ENCODE measurements around the gene MYNN.

MYNN gene

DNA sequence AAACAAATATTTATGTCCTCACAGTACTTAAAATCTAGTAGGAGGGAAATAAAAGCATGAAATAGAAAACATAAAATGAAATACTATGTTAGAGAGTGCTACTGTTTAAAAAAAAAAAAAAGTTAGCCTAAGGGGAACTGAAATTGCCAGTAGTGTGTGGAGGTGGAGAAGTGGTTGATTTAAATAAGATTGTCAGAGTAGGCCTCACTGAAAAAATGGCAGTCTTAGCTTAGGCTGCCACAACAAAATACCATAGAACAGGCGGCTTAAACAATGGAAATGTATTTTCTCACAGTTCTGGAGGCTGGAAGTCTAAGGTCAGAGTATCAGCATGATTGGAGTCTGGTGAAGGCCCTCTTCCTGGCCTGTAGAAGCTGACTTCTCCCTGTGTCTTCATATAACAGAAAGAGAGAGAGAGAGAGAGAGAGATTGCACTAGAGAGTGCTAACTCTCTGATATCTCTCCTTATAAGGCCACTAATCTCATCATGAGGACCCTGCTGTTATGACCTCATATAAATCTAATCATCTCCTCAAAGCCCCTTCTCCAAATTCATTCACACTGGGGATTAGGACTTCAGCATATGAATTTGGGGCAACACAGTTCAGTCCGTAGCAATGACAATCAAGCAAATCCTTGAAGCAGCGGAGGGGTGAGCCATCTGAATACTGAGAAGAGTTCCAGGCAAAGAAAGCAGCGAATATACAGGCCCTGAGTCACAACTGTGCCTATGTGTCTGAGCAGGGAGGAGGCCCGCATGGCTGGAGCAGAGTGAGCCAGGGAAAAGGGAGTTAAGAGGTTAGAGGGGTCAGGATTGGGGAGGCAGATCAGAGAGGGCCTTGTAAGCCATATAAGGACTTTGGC, 63.1 kb downstream of the MYNN start:
- H3K27ac Mint-ChIP-seq, result no peak overlapping the region
- no peaks in the 10 kb centered on the region for H3K36me3 Mint-ChIP-seq (ENCODE audit: low read depth)

DNA sequence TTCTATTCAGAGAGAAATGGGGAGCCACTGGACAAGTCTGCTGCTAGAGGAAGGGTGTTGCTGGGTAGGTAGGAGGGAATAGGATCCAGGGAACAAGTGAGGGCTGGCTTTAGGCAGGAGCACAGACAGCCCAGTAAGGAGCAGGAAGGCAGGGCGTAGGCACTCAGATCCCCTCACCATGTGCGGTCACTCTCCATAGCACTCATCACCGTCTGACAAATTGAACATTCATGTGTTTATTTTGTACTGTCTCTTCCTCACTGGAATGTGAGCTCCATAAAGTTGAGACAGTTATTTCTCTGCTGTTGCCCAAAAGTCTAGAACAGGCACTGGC, 63.7 kb downstream of the MYNN start:
- no peak overlapping the region for H3K27ac Mint-ChIP-seq
- no peaks in the 10 kb centered on the region for H3K36me3 Mint-ChIP-seq (ENCODE audit: low read depth)
- no peak overlapping the region for H3K4me3 Mint-ChIP-seq
- H3K4me1 Mint-ChIP-seq (ENCODE audit: low read depth), result peaks cover 4% of the 10 kb centered on the region
- no peaks in the 10 kb centered on the region for H3K9me3 Mint-ChIP-seq
- peaks cover 3% of the 10 kb centered on the region for H3K27me3 Mint-ChIP-seq

More for the DNA sequence above, 63.1 kb downstream of the MYNN start:
- no peak overlapping the region for H3K4me3 Mint-ChIP-seq
- H3K9me3 Mint-ChIP-seq, result no peaks in the 10 kb centered on the region
- H3K4me1 Mint-ChIP-seq (ENCODE audit: low read depth), result peaks cover 4% of the 10 kb centered on the region
- H3K27me3 Mint-ChIP-seq, result peaks cover 3% of the 10 kb centered on the region

DNA sequence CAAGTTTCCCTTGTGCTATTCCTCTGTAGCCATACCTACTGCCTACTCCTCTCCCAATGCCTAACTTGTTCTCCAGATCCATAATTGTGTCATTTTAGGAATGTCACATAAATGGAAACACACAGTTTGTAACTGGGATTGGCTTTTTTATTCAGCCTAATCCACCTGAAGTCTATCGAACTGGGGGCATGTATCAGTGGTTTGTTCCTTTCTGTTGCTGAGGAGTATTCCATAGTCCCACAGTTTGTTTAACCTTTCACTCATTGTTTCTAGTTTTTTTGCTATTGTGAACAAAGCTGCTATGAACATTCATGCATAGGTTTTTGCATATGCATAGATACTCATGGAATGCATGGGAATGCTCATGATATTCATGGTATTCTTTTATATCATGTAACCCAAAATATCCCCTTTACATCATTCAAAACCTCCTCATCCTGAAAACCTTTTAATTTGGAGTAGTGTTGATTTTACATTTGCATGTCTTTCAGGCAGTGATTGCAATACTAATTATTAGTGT, 65.4 kb downstream of the MYNN start:
- Mint-ChIP-seq H3K36me3 (ENCODE audit: low read depth) (no peaks in the 10 kb centered on the region), H3K27me3 (peaks cover 3% of the 10 kb centered on the region), H3K4me3 (no peak overlapping the region), H3K9me3 (no peaks in the 10 kb centered on the region), H3K27ac (no peak overlapping the region), H3K4me1 (ENCODE audit: low read depth) (peaks cover 4% of the 10 kb centered on the region)
